H9 (cell line): Measurements from ENCODE around the gene C5orf46. TPM values are rescaled to one million over a fixed set of nuclear protein-coding genes. Genes with fewer than 3 reads are reported as not detected.

ENCODE experiments used
- DNase-seq: peaks from one replicate; pipeline ENCODE4 v3.0.0-alpha.2; 2017
- H2AFZ ChIP-seq: one replicate; pipeline ENCODE4 v1.6.1; 2013; ENCODE audit warnings: mild to moderate bottlenecking, low read length, control low read depth, moderate library complexity
- H2AK5ac ChIP-seq: 2 replicates; pipeline ENCODE4 v1.6.1; 2013; ENCODE audit warnings: low read length, control low read depth, mixed read lengths; ENCODE audit not compliant: insufficient read length
- H2BK120ac ChIP-seq: one replicate; pipeline ENCODE4 v1.6.1; 2013; ENCODE audit warnings: low read depth, mild to moderate bottlenecking, low read length, control low read depth, inconsistent platforms; ENCODE audit not compliant: poor library complexity, severe bottlenecking
- H2BK12ac ChIP-seq: 2 replicates; pipeline ENCODE4 v1.6.1; 2013; ENCODE audit warnings: low read length, control low read depth, mixed read lengths, low read depth; ENCODE audit not compliant: insufficient read length
- H2BK15ac ChIP-seq: 2 replicates; pipeline ENCODE4 v1.6.1; 2013; ENCODE audit warnings: low read depth, low read length, control low read depth
- H2BK20ac ChIP-seq: one replicate; pipeline ENCODE4 v1.6.1; 2013; ENCODE audit warnings: low read depth, mild to moderate bottlenecking, low read length, control low read depth, inconsistent platforms; ENCODE audit not compliant: poor library complexity, severe bottlenecking
- H2BK5ac ChIP-seq: 2 replicates; pipeline ENCODE4 v1.6.1; 2013; ENCODE audit warnings: low read length, control low read depth, mixed read lengths; ENCODE audit not compliant: insufficient read length
- H3K14ac ChIP-seq: 2 replicates; pipeline ENCODE4 v1.6.1; 2013; ENCODE audit warnings: low read length, control low read depth; ENCODE audit not compliant: insufficient read depth
- H3K18ac ChIP-seq: 2 replicates; pipeline ENCODE4 v1.6.1; 2013; ENCODE audit warnings: low read depth, mild to moderate bottlenecking, mixed read lengths, low read length, control low read depth; ENCODE audit not compliant: insufficient read length
- H3K23ac ChIP-seq: 2 replicates; pipeline ENCODE4 v1.6.1; 2013; ENCODE audit warnings: low read length, control low read depth, mixed read lengths, low read depth; ENCODE audit not compliant: insufficient read length
- H3K23me2 ChIP-seq: 2 replicates; pipeline ENCODE4 v1.6.1; 2013; ENCODE audit warnings: low read depth, mild to moderate bottlenecking, mixed read lengths, low read length, control low read depth; ENCODE audit not compliant: insufficient read length, poor library complexity, severe bottlenecking
- H3K27ac ChIP-seq: 2 replicates; pipeline ENCODE4 v1.5.1; 2013; ENCODE audit warnings: low read length, control low read depth, mixed read lengths, low read depth; ENCODE audit not compliant: insufficient read length
- H3K27me3 ChIP-seq: 2 replicates; pipeline ENCODE4 v1.6.1; 2013; ENCODE audit warnings: low read length, control low read depth, inconsistent platforms; ENCODE audit not compliant: insufficient read depth
- H3K4ac ChIP-seq: 2 replicates; pipeline ENCODE4 v1.6.1; 2013; ENCODE audit warnings: low read depth, mild to moderate bottlenecking, control low read depth, inconsistent platforms, low read length, moderate library complexity
- H3K4me1 ChIP-seq: 2 replicates; pipeline ENCODE4 v1.6.1; 2013; ENCODE audit warnings: low read length, control low read depth, inconsistent platforms; ENCODE audit not compliant: insufficient read depth
- H3K4me2 ChIP-seq: 2 replicates; pipeline ENCODE4 v1.6.1; 2013; ENCODE audit warnings: low read length, control low read depth, mixed read lengths; ENCODE audit not compliant: insufficient read length, insufficient read depth
- H3K56ac ChIP-seq: 2 replicates; pipeline ENCODE4 v1.6.1; 2013; ENCODE audit warnings: low read depth, mild to moderate bottlenecking, mixed read lengths, low read length, control low read depth; ENCODE audit not compliant: insufficient read length
- H3K79me1 ChIP-seq: 2 replicates; pipeline ENCODE4 v1.6.1; 2013; ENCODE audit warnings: low read depth, mild to moderate bottlenecking, moderate library complexity, low read length, control low read depth, inconsistent platforms; ENCODE audit not compliant: insufficient read depth, poor library complexity, severe bottlenecking
- H3K79me2 ChIP-seq: 2 replicates; pipeline ENCODE4 v1.6.1; 2013; ENCODE audit warnings: low read length, control low read depth, inconsistent platforms; ENCODE audit not compliant: insufficient read depth
- H3K9ac ChIP-seq: 2 replicates; pipeline ENCODE4 v1.6.1; 2013; ENCODE audit warnings: low read length, control low read depth, mixed read lengths; ENCODE audit not compliant: insufficient read length; ENCODE audit errors: extremely low read depth
- H3K9me3 ChIP-seq: one replicate; pipeline ENCODE4 v1.6.1; 2013; ENCODE audit warnings: low read depth, low read length, inconsistent platforms; ENCODE audit not compliant: control insufficient read depth
- H3T11ph ChIP-seq: one replicate; pipeline ENCODE4 v1.6.1; 2013; ENCODE audit warnings: mild to moderate bottlenecking, low read length, control low read depth, inconsistent platforms
- H4K20me1 ChIP-seq: one replicate; pipeline ENCODE4 v1.6.1; 2013; ENCODE audit not compliant: control insufficient read depth, insufficient read length, insufficient read depth
- H4K5ac ChIP-seq: 2 replicates; pipeline ENCODE4 v1.6.1; 2013; ENCODE audit warnings: low read depth, mild to moderate bottlenecking, mixed read lengths, low read length, control low read depth; ENCODE audit not compliant: insufficient read length
- H4K8ac ChIP-seq: replicated peaks from 2 replicates; pipeline ENCODE4 v1.6.1; 2013; ENCODE audit warnings: low read length, control low read depth, mixed read lengths, low read depth; ENCODE audit not compliant: insufficient read length
- H4K91ac ChIP-seq: 2 replicates; pipeline ENCODE4 v1.6.1; 2013; ENCODE audit warnings: low read depth, mild to moderate bottlenecking, moderate library complexity, mixed read lengths, low read length, control low read depth; ENCODE audit not compliant: insufficient read length
- H3K27ac Mint-ChIP-seq, 3 experiments: 2 replicates in 2 of 3; 3 replicates in 1 of 3; pipeline ENCODE4 v1.8.0; 2020 to 2021; ENCODE audit warnings: mixed read lengths in 3 of 3, mild to moderate bottlenecking in 1 of 3, moderate library complexity in 1 of 3
- H3K27me3 Mint-ChIP-seq: 2 replicates; pipeline ENCODE4 v1.8.0; 2021; ENCODE audit warnings: low read depth, mild to moderate bottlenecking, moderate library complexity, mixed read lengths
- H3K36me3 Mint-ChIP-seq, 3 experiments: 2 replicates in 2 of 3; 3 replicates in 1 of 3; pipeline ENCODE4 v1.8.0; 2020 to 2021; ENCODE audit warnings: low read depth in 3 of 3, mixed read lengths in 3 of 3; ENCODE audit not compliant: insufficient read depth in 1 of 3
- H3K4me1 Mint-ChIP-seq, 2 experiments: 2 replicates each; pipeline ENCODE4 v1.8.0; 2020; ENCODE audit warnings: mixed read lengths in 2 of 2
- H3K4me3 Mint-ChIP-seq, 2 experiments: 2 replicates in 1 of 2; 3 replicates in 1 of 2; pipeline ENCODE4 v1.8.0; 2020 to 2021; ENCODE audit warnings: mild to moderate bottlenecking in 2 of 2, mixed read lengths in 2 of 2, moderate library complexity in 1 of 2
- H3K9me3 Mint-ChIP-seq, 2 experiments: 2 replicates in 1 of 2; 3 replicates in 1 of 2; pipeline ENCODE4 v1.8.0; 2020; ENCODE audit warnings: mild to moderate bottlenecking in 2 of 2, mixed read lengths in 2 of 2, moderate library complexity in 1 of 2
- CTCF ChIP-seq: fragments of 200-600 bp; sonication (generic); conservative IDR thresholded peaks from 3 replicates; pipeline ENCODE4 v1.8.0; 2021; ENCODE audit warnings: antibody characterized with exemption, mild to moderate bottlenecking
- WGBS: extraction: QIAGEN DNeasy Blood & Tissue Kit; methylation state at CpG from one replicate; pipeline ENCODE4 v1.1.7; 2013; ENCODE audit warnings: missing lambda C conversion rate, low lambda C conversion rate, mixed read lengths; ENCODE audit not compliant: insufficient read length; ENCODE audit errors: extremely low coverage; 5-methylcytosine and 5-hydroxymethylcytosine counted together
- total RNA-seq: library from RNA; stranded (reverse); gene quantifications from 2 replicates; pipeline ENCODE4 v1.2.1, GENCODE V29; 2021

Gene C5orf46
- total RNA-seq, 1 experiment from 2014 or later = not detected

GRCh38 chr5:147858565-147858964, 47.8 kb downstream of the C5orf46 start:
- Histone ChIP-seq H3K4ac (no peak overlapping the region), H3K79me2 (no peaks in the 10 kb centered on the region), H3K23me2 (no peaks in the 10 kb centered on the region), H2BK120ac (no peak overlapping the region), H4K5ac (no peak overlapping the region), H3K4me2 (no peak overlapping the region), H4K20me1 (no peaks in the 10 kb centered on the region), H3K9me3 (no peaks in the 10 kb centered on the region), H3K9ac (no peak overlapping the region), H3K14ac (no peak overlapping the region), H2BK20ac (no peak overlapping the region), H2AFZ (no peak overlapping the region), H2AK5ac (no peak overlapping the region), H3K79me1 (no peaks in the 10 kb centered on the region), H2BK15ac (no peak overlapping the region), H4K8ac (no peak overlapping the region), H3K18ac (no peak overlapping the region), H3K23ac (no peak overlapping the region), H3K4me1 (peaks cover 8% of the 10 kb centered on the region; the same call in 1 of the 2 replicates), H2BK12ac (no peak overlapping the region), H3T11ph (no peak overlapping the region), H3K27ac (no peak overlapping the region), H3K27me3 (no peaks in the 10 kb centered on the region), H3K56ac (no peak overlapping the region), H4K91ac (no peak overlapping the region), H2BK5ac (no peak overlapping the region)
- Mint-ChIP-seq H3K9me3 (no peaks in the 10 kb centered on the region; a peak in 1 of 5 replicates), H3K27ac (no peak overlapping the region), H3K36me3 (peaks cover 0 to 13% (median 12%) of the 10 kb centered on the region in 3 experiments; a peak in 6 of 7 replicates), H3K27me3 (no peaks in the 10 kb centered on the region), H3K4me1 (peaks cover 29 to 68% of the 10 kb centered on the region in 2 experiments), H3K4me3 (no peak overlapping the region)
- WGBS = no CpG with 5 or more reads among the region's 1 CpG
- no peak for TF ChIP-seq CTCF
- DNase-seq = no peak
